ENCODE data around the gene DNAJC13.

- TF ChIP-seq CTCF (IDR thresholded peaks at IDR 0.05; ENCODE audit: extremely low read depth in 1 of 2, insufficient read depth in 1 of 2, low read depth in 1 of 2, low read length in 2 of 2), result no peak
- TF ChIP-seq POLR2A (IDR thresholded peaks at IDR 0.05; ENCODE audit: low read depth, low read length), result no peak
- TF ChIP-seq JUN (IDR thresholded peaks at IDR 0.05; ENCODE audit: borderline replicate concordance, insufficient read depth, insufficient read length, low read depth), result no peak
- TF ChIP-seq POLR2AphosphoS5 (IDR thresholded peaks at IDR 0.05; ENCODE audit: insufficient read depth, low read depth, low read length), result no peak
- TF ChIP-seq FOS (IDR thresholded peaks at IDR 0.05; ENCODE audit: borderline replicate concordance, insufficient read depth, low read length), result no peak
- no peak for TF ChIP-seq EZH2 (IDR thresholded peaks at IDR 0.05; ENCODE audit: borderline replicate concordance, low read depth, low read length, severe bottlenecking)
- TF ChIP-seq, protein P1, sequence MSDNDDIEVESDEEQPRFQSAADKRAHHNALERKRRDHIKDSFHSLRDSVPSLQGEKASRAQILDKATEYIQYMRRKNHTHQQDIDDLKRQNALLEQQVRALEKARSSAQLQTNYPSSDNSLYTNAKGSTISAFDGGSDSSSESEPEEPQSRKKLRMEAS (IDR thresholded peaks at IDR 0.05; ENCODE audit: insufficient read depth, insufficient read length), result no peak
- no peak for TF ChIP-seq GATA2 (IDR thresholded peaks at IDR 0.05; ENCODE audit: insufficient read depth, insufficient read length, low read depth, low read length)
- no peak for TF ChIP-seq MYC (IDR thresholded peaks at IDR 0.05; ENCODE audit: low read depth, low read length)
These were observed 70.8 kb downstream of the DNAJC13 start for GRCh38 chr3:132488151-132488550.
